ENCODE measurements around the gene TBC1D20. TPM values are rescaled to one million over a fixed set of nuclear protein-coding genes. Genes with fewer than 3 reads are reported as not detected.
"Not testable (repeated sequence)": the region's sequence is repeated elsewhere in the genome, so short reads cannot be mapped to it uniquely, and the experiment has no call there.

The TBC1D20 gene
- polyA plus RNA-seq, result 10 to 100 TPM; 11.6 to 27.3 (median 25.0) TPM

- peak within 1 kb of the TSS; percentile 29 for H3K27ac ChIP-seq (ENCODE audit: low read depth, low read length)
- 0 to 1% (median 1%) methylated on average over 48 to 80 of the region's 80 CpGs for WGBS, 3 donors
These were observed at the start of gene TBC1D20 for GRCh38 chr20:462199-462991. TBC1D20 (minus strand) TSS chr20:462533; CDS start chr20:462405, 128 bp downstream.

GRCh38 chr20:510328-511057 lies 48.2 kb upstream of the TBC1D20 start:
- WGBS, 3 donors, result 64 to 88% (median 83%) methylated on average over 9 of the region's 9 CpGs
- H3K27ac ChIP-seq (ENCODE audit: low read depth, low read length), result not testable (repeated sequence)

- WGBS, 3 donors, result 28 to 70% (median 47%) methylated on average over 6 of the region's 6 CpGs
- H3K27ac ChIP-seq (ENCODE audit: low read depth, low read length), result not testable (repeated sequence)
These were observed 46.0 kb upstream of the TBC1D20 start for GRCh38 chr20:508364-508787.

GRCh38 chr20:507761-508332 lies 45.5 kb upstream of the TBC1D20 start:
- 49 to 90% (median 86%) methylated on average over 7 of the region's 7 CpGs for WGBS, 3 donors
- H3K27ac ChIP-seq (ENCODE audit: low read depth, low read length), result no peak overlapping the region

GRCh38 chr20:507006-507758 lies 44.8 kb upstream of the TBC1D20 start:
- H3K27ac ChIP-seq (ENCODE audit: low read depth, low read length), result no peak overlapping the region
- 44 to 94% (median 94%) methylated on average over 7 of the region's 7 CpGs for WGBS, 3 donors

- no peak overlapping the region for H3K27ac ChIP-seq (ENCODE audit: low read depth, low read length)
- 58 to 89% (median 82%) methylated on average over 3 of the region's 3 CpGs for WGBS, 3 donors
These were observed 42.3 kb upstream of the TBC1D20 start for GRCh38 chr20:504632-505075.

- 93 to 96% (median 95%) methylated on average over 11 of the region's 11 CpGs for WGBS, 3 donors
- no peak overlapping the region for H3K27ac ChIP-seq (ENCODE audit: low read depth, low read length)
These were observed 40.9 kb upstream of the TBC1D20 start for GRCh38 chr20:503048-503737.

GRCh38 chr20:497979-498378 lies 35.6 kb upstream of the TBC1D20 start:
- WGBS, 3 donors, result 95 to 99% (median 98%) methylated on average over 2 of the region's 2 CpGs
- no peak overlapping the region for H3K27ac ChIP-seq (ENCODE audit: low read depth, low read length)

- H3K27ac ChIP-seq (ENCODE audit: low read depth, low read length), result no peak overlapping the region
- 8 to 64% (median 39%) methylated on average over 2 of the region's 2 CpGs for WGBS, 3 donors
These were observed 33.9 kb upstream of the TBC1D20 start for GRCh38 chr20:496126-496696.

- 65 to 96% (median 92%) methylated on average over 5 of the region's 5 CpGs for WGBS, 3 donors
- H3K27ac ChIP-seq (ENCODE audit: low read depth, low read length), result no peak overlapping the region
These were observed 29.8 kb upstream of the TBC1D20 start for GRCh38 chr20:492159-492558.

- no peak overlapping the region for H3K27ac ChIP-seq (ENCODE audit: low read depth, low read length)
- 92 to 95% (median 93%) methylated on average over 4 of the region's 4 CpGs for WGBS, 3 donors
These were observed 25.3 kb upstream of the TBC1D20 start for GRCh38 chr20:487655-488054.

- WGBS, 3 donors, result 55 to 74% (median 71%) methylated on average over 9 of the region's 9 CpGs
- H3K27ac ChIP-seq (ENCODE audit: low read depth, low read length), result no peak overlapping the region
These were observed 21.7 kb upstream of the TBC1D20 start for GRCh38 chr20:483815-484644.

GRCh38 chr20:481167-481566 lies 18.8 kb upstream of the TBC1D20 start:
- H3K27ac ChIP-seq (ENCODE audit: low read depth, low read length), result no peak overlapping the region
- WGBS, 3 donors, result 64 to 89% (median 81%) methylated on average over 1 of the region's 1 CpG

- no peak overlapping the region for H3K27ac ChIP-seq (ENCODE audit: low read depth, low read length)
- 44 to 70% (median 58%) methylated on average over 3 of the region's 3 CpGs for WGBS, 3 donors
These were observed 17.7 kb upstream of the TBC1D20 start for GRCh38 chr20:480044-480443.

GRCh38 chr20:479487-479886 lies 17.2 kb upstream of the TBC1D20 start:
- no peak overlapping the region for H3K27ac ChIP-seq (ENCODE audit: low read depth, low read length)
- whole genome bisulfite sequencing, 3 donors, result 34 to 89% (median 78%) methylated on average over 2 of the region's 2 CpGs

GRCh38 chr20:478949-479429 lies 16.7 kb upstream of the TBC1D20 start:
- 45 to 60% (median 50%) methylated on average over 3 of the region's 3 CpGs for WGBS, 3 donors

More at GRCh38 chr20:478949-479429, 16.7 kb upstream of the TBC1D20 start:
- no peak overlapping the region for H3K27ac ChIP-seq (ENCODE audit: low read depth, low read length)

Measured in adipose tissue (tissue), 3 donors.